IMR-90 (cell line): ENCODE data around the gene MRPL11. TPM values are rescaled to one million over a fixed set of nuclear protein-coding genes. Genes with fewer than 3 reads are reported as not detected.
A peak's percentile ranks its signal among the peaks of the same experiment; 100 is the strongest.

Experiments used
- ATAC-seq: fragments of 200-7000 bp; cut with Tn5 transposase; 2 replicates; pipeline ENCODE4 v1.9.1; 2020; ENCODE audit warnings: low read depth, mild to moderate bottlenecking, moderate library complexity
- BruUV-seq: library from RNA; stranded (reverse); fragments of 400-500 nt; replicated peaks from 2 replicates; lab custom pipeline; 2021; lab: Mats Ljungman, UMichigan
- CTCF ChIA-PET: fragments of 300-600 bp; formaldehyde crosslinking; extraction: SDS; loops from one replicate; lab custom pipeline; 2021; ENCODE audit warnings: antibody characterized with exemption; lab: Yijun Ruan, JAX
- POLR2A ChIA-PET: fragments of 300-600 bp; sonication (Branson Sonifier 250); formaldehyde crosslinking; loops from one replicate; lab custom pipeline; 2022; ENCODE audit warnings: antibody characterized with exemption; ENCODE audit not compliant: unreplicated experiment; lab: Charles Lee
- DNase-seq: peaks from one replicate; pipeline ENCODE4 v3.0.0; 2013
- H2AFZ ChIP-seq: replicated peaks from 2 replicates; pipeline ENCODE3; 2013; ENCODE audit warnings: low read length, mild to moderate bottlenecking; ENCODE audit not compliant: poor library complexity
- H2AK5ac ChIP-seq: 2 replicates; pipeline ENCODE4 v1.6.1; 2013; ENCODE audit warnings: low read depth, low read length, inconsistent platforms
- H2AK9ac ChIP-seq: replicated peaks from 2 replicates; pipeline ENCODE3; 2013; ENCODE audit warnings: mild to moderate bottlenecking, low read depth, low read length, moderate library complexity; ENCODE audit not compliant: poor library complexity
- H2BK120ac ChIP-seq: 2 replicates; pipeline ENCODE4 v1.6.1; 2013; ENCODE audit warnings: low read depth, low read length, inconsistent platforms
- H2BK15ac ChIP-seq: 3 replicates; pipeline ENCODE4 v1.6.1; 2013; ENCODE audit warnings: low read depth, low read length, inconsistent platforms
- H2BK20ac ChIP-seq: 2 replicates; pipeline ENCODE4 v1.6.1; 2013; ENCODE audit warnings: low read depth, mild to moderate bottlenecking, inconsistent platforms, low read length, moderate library complexity
- H2BK5ac ChIP-seq: 2 replicates; pipeline ENCODE4 v1.6.1; 2013; ENCODE audit warnings: mild to moderate bottlenecking, low read depth, low read length, inconsistent platforms; ENCODE audit not compliant: poor library complexity, severe bottlenecking
- H3K14ac ChIP-seq: replicated peaks from 2 replicates; pipeline ENCODE4 v1.6.1; 2013; ENCODE audit warnings: low read depth, low read length, inconsistent platforms
- H3K18ac ChIP-seq: 2 replicates; pipeline ENCODE4 v1.6.1; 2013; ENCODE audit warnings: low read depth, low read length, control low read depth
- H3K23ac ChIP-seq: 2 replicates; pipeline ENCODE4 v1.6.1; 2013; ENCODE audit warnings: low read depth, low read length, inconsistent platforms
- H3K27ac ChIP-seq: 2 replicates; pipeline ENCODE4 v1.5.1; 2013; ENCODE audit warnings: mild to moderate bottlenecking, control low read depth, low read length; ENCODE audit not compliant: insufficient read depth
- H3K27me3 ChIP-seq: 2 replicates; pipeline ENCODE4 v1.6.1; 2013; ENCODE audit warnings: low read length; ENCODE audit not compliant: control insufficient read depth, insufficient read depth
- H3K36me3 ChIP-seq: 2 replicates; pipeline ENCODE4 v1.6.1; 2013; ENCODE audit warnings: low read length, mixed read lengths; ENCODE audit not compliant: control insufficient read depth, insufficient read depth
- H3K4ac ChIP-seq: 2 replicates; pipeline ENCODE4 v1.6.1; 2013; ENCODE audit warnings: low read depth, low read length, inconsistent platforms
- H3K4me1 ChIP-seq: 2 replicates; pipeline ENCODE4 v1.6.1; 2013; ENCODE audit warnings: low read length, mixed read lengths; ENCODE audit not compliant: control insufficient read depth, insufficient read depth
- H3K4me2 ChIP-seq: 2 replicates; pipeline ENCODE4 v1.6.1; 2013; ENCODE audit warnings: low read depth, mild to moderate bottlenecking, control low read depth, low read length, moderate library complexity
- H3K4me3 ChIP-seq: 2 replicates; pipeline ENCODE4 v1.5.1; 2013; ENCODE audit warnings: low read depth, mild to moderate bottlenecking, control low read depth, low read length, moderate library complexity; ENCODE audit not compliant: insufficient read depth
- H3K56ac ChIP-seq: 2 replicates; pipeline ENCODE4 v1.6.1; 2013; ENCODE audit warnings: low read length, inconsistent platforms; ENCODE audit not compliant: insufficient read depth; ENCODE audit errors: extremely low read depth
- H3K79me1 ChIP-seq, 2 experiments: 2 replicates each; pipeline ENCODE4 v1.6.1; 2013; ENCODE audit warnings: low read length in 2 of 2, inconsistent platforms in 1 of 2, low read depth in 1 of 2
- H3K9ac ChIP-seq: 2 replicates; pipeline ENCODE4 v1.6.1; 2013; ENCODE audit warnings: low read depth, low read length, control low read depth
- H3K9me1 ChIP-seq: 2 replicates; pipeline ENCODE4 v1.6.1; 2013; ENCODE audit warnings: low read length, inconsistent platforms; ENCODE audit not compliant: insufficient read depth
- H3K9me3 ChIP-seq: 2 replicates; pipeline ENCODE4 v1.6.1; 2013; ENCODE audit warnings: low read length; ENCODE audit not compliant: control insufficient read depth, insufficient read depth
- H4K20me1 ChIP-seq: 2 replicates; pipeline ENCODE4 v1.6.1; 2013; ENCODE audit warnings: low read length, inconsistent platforms; ENCODE audit not compliant: insufficient read depth
- H4K5ac ChIP-seq: 2 replicates; pipeline ENCODE4 v1.6.1; 2013; ENCODE audit warnings: mild to moderate bottlenecking, low read depth, low read length, control low read depth
- H4K8ac ChIP-seq, 2 experiments: 2 replicates each; pipeline ENCODE4 v1.6.1; 2013; ENCODE audit warnings: low read depth in 2 of 2, low read length in 2 of 2, control low read depth in 1 of 2, inconsistent platforms in 1 of 2
- H4K91ac ChIP-seq: 2 replicates; pipeline ENCODE4 v1.6.1; 2013; ENCODE audit warnings: low read depth, low read length, inconsistent platforms; ENCODE audit not compliant: insufficient read depth
- ELK1 ChIP-seq: fragments of 150-350 bp; IDR thresholded peaks from 2 replicates; pipeline ENCODE4 v1.6.1; 2016; ENCODE audit warnings: low read depth, mild to moderate bottlenecking, low read length, moderate library complexity, borderline replicate concordance
- MAFK ChIP-seq: IDR thresholded peaks from 2 replicates; pipeline ENCODE4 v1.6.1; 2012; ENCODE audit warnings: low read depth, low read length, improper control_type of control experiment
- NFE2L2 ChIP-seq: fragments of 150-350 bp; IDR thresholded peaks from 2 replicates; pipeline ENCODE4 v1.6.1; 2016; ENCODE audit warnings: low read depth, mild to moderate bottlenecking, low read length
- WGBS, 2 experiments: methylation state at CpG; one replicate each; pipeline versions ENCODE4 v1.1.5 to v1.1.7; 2013; ENCODE audit warnings: missing lambda C conversion rate in 2 of 2; ENCODE audit not compliant: insufficient read length in 1 of 2; ENCODE audit errors: extremely low coverage in 2 of 2; 5-methylcytosine and 5-hydroxymethylcytosine counted together
- dilution Hi-C: fragments of 300-500 bp; cut with HindIII; formaldehyde crosslinking; loops from one replicate; pipeline ENCODE4 v1.14.3; 2018; ENCODE audit warnings: low sequenced_read_pairs; ENCODE audit not compliant: unreplicated experiment
- in situ Hi-C: fragments of 300-500 bp; cut with MboI; formaldehyde crosslinking; loops from 3 replicates; pipeline ENCODE4 v1.14.3; 2019; ENCODE audit warnings: low sequenced_read_pairs, inconsistent platforms, mixed read lengths
- intact Hi-C: fragments of 100-400 bp; cut with micrococcal nuclease; formaldehyde crosslinking; loops from 2 replicates; pipeline ENCODE4 v1.10.0; 2022
- polyA plus RNA-seq, 3 experiments: library from polyadenylated mRNA; depleted of rRNA; stranded (reverse); fragments of >200 nt; gene quantifications; 2 replicates each; pipeline ENCODE4 v1.2.3, GENCODE V29; 2012; ENCODE audit warnings: low replicate concordance in 1 of 3
- total RNA-seq: library from RNA; depleted of rRNA; stranded (reverse); fragments of >200 nt; gene quantifications from 2 replicates; pipeline ENCODE4 v1.2.3, GENCODE V29; 2012

The MRPL11 gene
- total and polyA plus RNA-seq, 2 of the 4 experiments (the other 2 are of a cell fraction): 45.5 to 45.6 TPM

- Histone ChIP-seq H3K23ac (no peak overlapping the region), H3K56ac (no peak overlapping the region), H3K9ac (no peak overlapping the region), H3K9me3 (no peaks in the 10 kb centered on the region), H3K14ac (no peak overlapping the region), H4K91ac (no peak overlapping the region), H3K4me3 (no peak overlapping the region), H2BK5ac (no peak overlapping the region), H3K4ac (no peak overlapping the region), H3K27ac (no peak overlapping the region), H2AK9ac (no peak overlapping the region), H4K8ac (no peak overlapping the region), H2BK20ac (no peak overlapping the region), H3K4me2 (no peak overlapping the region), H2AFZ (no peak overlapping the region), H2BK120ac (no peak overlapping the region), H2AK5ac (no peak overlapping the region), H3K36me3 (no peaks in the 10 kb centered on the region), H3K79me1 (no peaks in the 10 kb centered on the region), H4K20me1 (no peaks in the 10 kb centered on the region), H3K18ac (no peak overlapping the region), H3K27me3 (peaks cover 13% of the 10 kb centered on the region), H4K5ac (no peak overlapping the region), H3K4me1 (no peaks in the 10 kb centered on the region), H3K9me1 (no peaks in the 10 kb centered on the region), H2BK15ac (no peak overlapping the region)
- ATAC-seq (no peak), DNase-seq (no peak)
- intact Hi-C loops (no loop called here), in situ Hi-C loops (no loop called here), dilution Hi-C loops (no loop called here)
- POLR2A ChIA-PET: no interaction called here
- WGBS, 2 experiments: no CpG with 5 or more reads among the region's 3 CpGs
- CTCF ChIA-PET: no interaction called here
- TF ChIP-seq ELK1 (no peak), MAFK (0 out of 2 replicates have a peak, but pooled peaks have one; percentile 24), NFE2L2 (peak; percentile 72)
- BruUV-seq: no TSS peak
Measured at GRCh38 chr11:66393954-66394353, 44.7 kb downstream of the MRPL11 start.
